OCI-LY3 (cell line): ENCODE results near the gene WWC1.

Experiments used
- CTCF ChIP-seq: fragments of 200-600, 300-600 bp; sonication (generic); IDR thresholded peaks from 2 replicates; pipeline ENCODE4 v1.5.1; 2014; ENCODE audit warnings: antibody characterized with exemption, low read length, low read depth
- EZH2phosphoT487 ChIP-seq: fragments of 200-600 bp; shearing (Covaris generic); IDR thresholded peaks from 2 replicates; pipeline ENCODE4 v1.6.1; 2018; ENCODE audit warnings: antibody characterized with exemption, mixed run types, low read depth

GRCh38 chr5:168295574-168296201, 4.2 kb downstream of the WWC1 start:
- TF ChIP-seq CTCF (no peak), EZH2phosphoT487 (no peak)
